Testis (tissue), 2 donors: ENCODE data around the gene DENND10.
"Not testable (repeated sequence)": the region's sequence is repeated elsewhere in the genome, so short reads cannot be mapped to it uniquely, and the experiment has no call there.

ENCODE experiments used
- POLR2A ChIP-seq: fragments of 450-650 bp; IDR thresholded peaks from one replicate; pipeline ENCODE4 v1.6.1; 2017; ENCODE audit warnings: antibody characterized with exemption, mild to moderate bottlenecking, moderate library complexity
- TF ChIP-seq, protein P1 (sequence below), 3 experiments: fragments of 450-650 bp in 2 of 3; fragments of 200-600 bp in 1 of 3; sonication (generic) in 1 of 3; IDR thresholded peaks; one replicate each; pipeline ENCODE4 v1.5.1; 2016 to 2019; ENCODE audit warnings: antibody characterized with exemption in 3 of 3, mild to moderate bottlenecking in 2 of 3, moderate library complexity in 1 of 3

DNA sequence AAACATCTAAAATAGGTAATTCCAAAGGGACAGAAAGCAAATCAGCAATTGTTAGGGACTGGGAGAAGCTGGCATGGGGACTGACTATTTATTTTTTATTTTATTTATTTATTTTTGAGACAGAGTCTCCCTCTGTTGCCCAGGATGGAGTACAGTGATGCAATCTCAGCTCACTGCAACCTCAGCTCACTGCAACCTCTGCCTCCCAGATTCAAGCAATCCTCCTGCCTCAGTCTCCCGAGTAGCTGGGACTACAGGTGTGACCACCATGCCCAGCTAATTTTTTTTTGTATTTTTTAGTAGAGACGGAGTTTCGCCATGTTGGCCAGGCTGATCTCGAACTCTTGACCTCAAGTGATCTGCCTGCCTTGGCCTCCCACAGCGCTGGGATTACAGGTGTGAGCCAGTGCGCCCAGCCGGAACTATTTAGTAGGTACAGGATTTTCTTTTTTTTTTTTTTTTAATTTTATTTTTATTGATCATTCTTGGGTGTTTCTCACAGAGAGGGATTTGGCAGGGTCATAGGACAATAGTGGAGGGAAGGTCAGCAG lies 77.0 kb downstream of the DENND10 start:
- TF ChIP-seq, protein P1, sequence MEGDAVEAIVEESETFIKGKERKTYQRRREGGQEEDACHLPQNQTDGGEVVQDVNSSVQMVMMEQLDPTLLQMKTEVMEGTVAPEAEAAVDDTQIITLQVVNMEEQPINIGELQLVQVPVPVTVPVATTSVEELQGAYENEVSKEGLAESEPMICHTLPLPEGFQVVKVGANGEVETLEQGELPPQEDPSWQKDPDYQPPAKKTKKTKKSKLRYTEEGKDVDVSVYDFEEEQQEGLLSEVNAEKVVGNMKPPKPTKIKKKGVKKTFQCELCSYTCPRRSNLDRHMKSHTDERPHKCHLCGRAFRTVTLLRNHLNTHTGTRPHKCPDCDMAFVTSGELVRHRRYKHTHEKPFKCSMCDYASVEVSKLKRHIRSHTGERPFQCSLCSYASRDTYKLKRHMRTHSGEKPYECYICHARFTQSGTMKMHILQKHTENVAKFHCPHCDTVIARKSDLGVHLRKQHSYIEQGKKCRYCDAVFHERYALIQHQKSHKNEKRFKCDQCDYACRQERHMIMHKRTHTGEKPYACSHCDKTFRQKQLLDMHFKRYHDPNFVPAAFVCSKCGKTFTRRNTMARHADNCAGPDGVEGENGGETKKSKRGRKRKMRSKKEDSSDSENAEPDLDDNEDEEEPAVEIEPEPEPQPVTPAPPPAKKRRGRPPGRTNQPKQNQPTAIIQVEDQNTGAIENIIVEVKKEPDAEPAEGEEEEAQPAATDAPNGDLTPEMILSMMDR (IDR thresholded peaks at IDR 0.05), result not testable (repeated sequence)
- TF ChIP-seq POLR2A, result not testable (repeated sequence)
